Measurements from ENCODE around the gene WWP2.

Gene WWP2

GRCh38 chr16:69927056-69927757 is 165.1 kb downstream of the WWP2 start:
- peak; percentile 60 for DNase-seq (ENCODE audit: low read depth)

GRCh38 chr16:69928856-69929400 is 166.8 kb downstream of the WWP2 start:
- DNase-seq (ENCODE audit: low read depth) = no peak

DNA sequence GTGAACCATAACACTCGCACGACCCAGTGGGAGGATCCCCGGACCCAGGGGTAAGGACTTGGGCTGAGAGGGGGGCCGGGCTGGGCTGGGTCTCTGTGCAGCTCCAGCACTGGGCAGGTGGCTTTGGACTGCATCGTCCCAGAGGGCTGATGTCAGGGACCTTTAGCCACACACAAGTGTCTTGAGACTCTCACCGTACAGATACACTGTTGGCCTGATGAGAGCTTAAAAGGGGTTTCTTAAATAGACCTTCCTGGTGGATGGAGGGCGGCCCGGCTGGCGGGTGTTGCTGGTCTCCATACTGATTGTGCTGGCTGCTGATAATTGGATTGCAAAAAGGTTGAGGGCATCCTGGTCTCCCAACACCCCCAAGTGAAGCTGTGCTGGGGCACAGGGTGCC is 167.3 kb downstream of the WWP2 start:
- DNase-seq (ENCODE audit: low read depth) = no peak

DNA sequence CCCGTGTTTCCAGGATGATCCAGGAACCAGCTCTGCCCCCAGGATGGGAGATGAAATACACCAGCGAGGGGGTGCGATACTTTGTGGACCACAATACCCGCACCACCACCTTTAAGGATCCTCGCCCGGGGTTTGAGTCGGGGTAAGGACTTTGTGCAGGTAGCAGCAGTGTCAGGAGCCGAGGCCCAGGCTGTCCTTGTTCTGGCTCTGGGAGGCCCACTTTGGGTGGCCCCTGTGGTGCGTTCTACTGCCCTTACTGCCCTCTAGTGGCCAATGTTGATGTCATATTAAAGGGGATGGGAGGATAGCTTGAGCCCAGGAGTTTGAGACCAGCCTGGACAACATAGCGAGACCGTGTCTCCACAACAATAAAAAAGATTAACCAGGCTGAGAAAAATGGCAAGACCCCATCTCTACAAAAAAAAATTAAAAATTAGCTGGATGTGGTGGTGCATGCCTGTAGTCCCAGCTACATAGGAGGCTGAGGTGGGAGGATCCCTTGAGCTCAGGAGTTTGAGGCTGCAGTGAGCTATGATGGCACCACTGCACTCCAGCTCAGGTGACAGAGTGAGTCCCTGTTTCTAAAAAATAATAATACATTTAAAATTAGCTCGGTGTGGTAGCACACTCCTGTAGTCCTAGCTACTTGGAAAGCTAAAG is 168.1 kb downstream of the WWP2 start:
- peak; percentile 75 for DNase-seq (ENCODE audit: low read depth)

DNA sequence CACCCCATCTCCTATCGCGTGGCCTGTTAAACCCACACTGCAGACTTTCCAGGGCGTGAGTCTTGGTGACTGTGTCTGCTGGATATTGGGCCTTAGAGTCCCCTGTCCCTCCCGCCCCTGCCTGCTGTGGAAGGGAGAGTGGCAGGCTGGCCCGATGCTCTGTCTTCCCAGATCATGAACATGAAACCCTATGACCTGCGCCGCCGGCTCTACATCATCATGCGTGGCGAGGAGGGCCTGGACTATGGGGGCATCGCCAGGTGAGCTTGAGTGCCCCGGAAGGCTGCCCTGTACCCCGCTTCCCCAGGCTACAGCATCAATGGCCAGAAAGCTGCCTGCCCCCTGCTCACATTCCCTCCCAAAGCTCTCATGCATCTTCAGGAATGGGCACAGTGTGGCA is 169.5 kb downstream of the WWP2 start:
- no peak for DNase-seq (ENCODE audit: low read depth)

GRCh38 chr16:69932228-69932627 is 170.1 kb downstream of the WWP2 start:
- DNase-seq (ENCODE audit: low read depth) = no peak

DNA sequence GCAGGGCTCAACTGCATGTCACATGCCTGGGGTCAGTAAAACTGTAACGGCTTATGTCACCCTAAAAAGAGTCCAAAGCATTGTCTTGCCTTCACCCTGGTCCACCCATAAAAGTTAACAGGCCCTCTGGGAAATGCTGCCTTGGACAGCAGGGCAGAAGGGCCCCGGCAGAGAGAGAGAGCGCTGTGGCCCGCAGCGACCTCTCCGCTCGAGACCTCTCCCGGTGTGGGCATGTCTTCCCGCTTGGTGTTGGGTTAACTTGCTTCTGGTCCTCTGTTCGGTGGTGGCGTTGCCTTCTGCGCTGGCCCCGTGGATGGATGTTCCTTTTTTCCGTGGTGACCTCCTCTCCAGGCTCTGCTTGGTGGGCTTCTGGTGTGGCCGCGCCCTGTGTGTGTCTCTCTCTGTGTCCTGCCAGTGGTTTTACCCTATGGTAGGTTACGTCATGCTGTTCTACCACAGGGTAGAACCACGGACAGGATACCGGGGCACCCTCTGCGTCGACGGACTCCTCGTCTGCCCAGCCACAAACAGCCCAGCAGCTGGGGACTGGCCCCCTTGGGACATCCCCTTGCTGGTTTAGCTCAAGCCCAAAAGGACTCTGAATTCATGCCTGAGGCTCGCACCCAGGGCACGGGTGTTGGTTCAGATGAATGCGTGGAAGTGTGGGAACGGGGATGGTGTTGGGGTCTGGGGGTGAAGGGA is 170.7 kb downstream of the WWP2 start:
- DNase-seq (ENCODE audit: low read depth) = no peak

DNA sequence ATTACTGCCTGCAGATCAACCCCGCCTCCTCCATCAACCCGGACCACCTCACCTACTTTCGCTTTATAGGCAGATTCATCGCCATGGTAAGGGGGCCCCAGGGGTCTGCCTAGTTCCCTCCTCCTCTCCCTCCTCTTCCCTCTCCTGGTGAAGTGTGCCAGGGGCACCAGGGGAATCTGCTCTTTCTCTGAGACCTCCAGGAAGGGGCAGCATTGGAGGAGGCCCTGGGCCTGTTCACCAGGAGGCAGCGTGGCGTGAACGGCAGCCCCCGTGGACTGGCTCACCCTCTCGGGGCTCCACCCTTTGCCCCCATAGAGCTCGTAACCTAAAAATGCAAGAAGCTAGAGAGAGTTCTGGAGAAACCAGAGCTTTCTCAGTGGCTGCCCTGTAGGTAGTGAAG is 171.9 kb downstream of the WWP2 start:
- DNase-seq (ENCODE audit: low read depth) = no peak

GRCh38 chr16:69934751-69935150 is 172.6 kb downstream of the WWP2 start:
- DNase-seq (ENCODE audit: low read depth) = no peak

DNA sequence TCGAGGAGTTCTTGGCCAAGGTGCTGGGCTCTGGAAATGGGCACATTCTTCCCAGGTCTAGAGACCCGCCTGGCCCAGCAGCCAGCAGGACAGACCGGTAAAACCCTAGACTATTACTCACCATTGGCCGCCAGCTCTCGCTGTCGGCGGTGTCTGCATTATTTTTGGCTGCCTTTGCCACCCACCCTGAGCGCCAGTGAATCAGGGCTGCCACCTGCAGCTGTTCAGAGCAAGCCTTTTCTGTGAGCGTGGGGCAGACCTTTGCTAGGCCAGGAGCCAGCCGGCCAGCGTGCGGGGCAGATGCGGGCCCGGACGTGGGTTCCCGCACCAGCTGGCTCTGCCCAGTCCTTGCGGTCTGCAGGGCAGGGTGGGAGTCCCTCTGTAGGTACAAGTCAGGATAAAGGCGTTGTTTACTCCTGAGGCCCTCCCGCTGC is 173.2 kb downstream of the WWP2 start:
- DNase-seq (ENCODE audit: low read depth) = no peak

DNA sequence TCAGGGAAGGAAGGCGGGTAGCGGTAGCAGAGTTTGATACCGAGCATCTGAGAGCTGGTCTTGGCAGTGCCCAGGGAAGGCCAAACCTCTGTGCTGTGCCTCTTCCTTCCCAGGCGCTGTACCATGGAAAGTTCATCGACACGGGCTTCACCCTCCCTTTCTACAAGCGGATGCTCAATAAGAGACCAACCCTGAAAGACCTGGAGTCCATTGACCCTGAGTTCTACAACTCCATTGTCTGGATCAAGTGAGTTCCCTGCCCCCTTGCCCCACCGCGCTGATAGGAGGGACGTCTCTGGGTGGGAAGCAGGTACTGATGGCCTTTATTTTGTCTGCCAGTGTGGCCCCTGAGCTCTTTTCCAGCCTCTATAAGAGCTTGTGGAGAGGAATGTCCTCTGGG is 173.6 kb downstream of the WWP2 start:
- DNase-seq (ENCODE audit: low read depth) = no peak

DNA sequence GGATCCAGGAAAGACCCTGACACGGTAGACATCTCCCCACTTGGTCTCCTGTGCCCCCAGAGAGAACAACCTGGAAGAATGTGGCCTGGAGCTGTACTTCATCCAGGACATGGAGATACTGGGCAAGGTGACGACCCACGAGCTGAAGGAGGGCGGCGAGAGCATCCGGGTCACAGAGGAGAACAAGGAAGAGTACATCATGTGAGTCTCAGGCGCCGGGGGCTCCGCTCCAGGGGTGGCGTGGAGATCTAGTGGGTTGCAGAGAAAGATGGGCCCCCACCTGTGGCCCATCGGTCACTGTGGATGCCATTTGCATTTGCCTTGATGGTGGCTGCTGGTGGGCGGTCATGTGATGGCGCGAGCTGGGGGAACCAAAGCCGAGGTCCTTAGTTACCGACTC is 174.1 kb downstream of the WWP2 start:
- no peak for DNase-seq (ENCODE audit: low read depth)

- DNase-seq (ENCODE audit: low read depth) = no peak
These were observed 174.6 kb downstream of the WWP2 start for GRCh38 chr16:69936751-69937211.

- peak; percentile 39 for DNase-seq (ENCODE audit: low read depth)
These were observed 175.4 kb downstream of the WWP2 start for GRCh38 chr16:69937465-69937951.

DNA sequence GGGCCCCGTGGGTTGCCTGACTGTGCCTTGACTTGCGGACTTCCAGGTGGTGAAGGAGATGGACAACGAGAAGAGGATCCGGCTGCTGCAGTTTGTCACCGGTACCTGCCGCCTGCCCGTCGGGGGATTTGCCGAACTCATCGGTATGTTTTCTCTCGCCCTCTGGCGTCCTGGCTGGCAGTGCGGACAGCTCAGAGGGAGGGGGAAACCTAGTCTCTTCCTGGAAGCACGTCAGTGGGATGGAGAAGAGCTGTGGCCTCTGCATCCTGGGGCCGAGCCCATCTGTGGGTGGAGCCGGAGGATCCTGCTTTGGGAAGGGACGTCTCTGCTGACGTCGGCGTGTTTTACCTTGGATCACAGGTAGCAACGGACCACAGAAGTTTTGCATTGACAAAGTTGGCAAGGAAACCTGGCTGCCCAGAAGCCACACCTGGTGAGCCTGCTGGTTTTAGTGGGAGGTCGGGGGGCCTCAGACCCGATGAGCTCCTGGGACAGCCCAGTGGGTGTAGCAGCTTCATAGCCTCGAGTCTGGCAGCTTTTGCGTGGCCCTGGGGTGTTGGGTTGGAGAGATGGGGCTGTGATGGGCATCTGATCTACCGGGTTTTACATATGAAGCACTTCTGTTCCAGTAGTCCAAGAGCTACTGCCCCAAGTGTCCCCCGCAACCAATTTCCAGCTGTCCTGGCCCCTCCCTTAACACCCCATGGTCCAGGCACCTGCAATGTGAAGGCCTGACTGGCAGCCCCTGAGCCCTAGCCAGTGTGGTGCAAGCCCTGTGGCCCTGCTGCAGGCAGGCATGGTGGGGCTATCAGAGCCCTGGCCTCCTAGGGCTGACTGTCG is 177.1 kb downstream of the WWP2 start:
- DNase-seq (ENCODE audit: low read depth) = no peak

- DNase-seq (ENCODE audit: low read depth) = no peak
These were observed 177.9 kb downstream of the WWP2 start for GRCh38 chr16:69939821-69940585.

GRCh38 chr16:69940676-69941075 is 178.5 kb downstream of the WWP2 start:
- no peak for DNase-seq (ENCODE audit: low read depth)

DNA sequence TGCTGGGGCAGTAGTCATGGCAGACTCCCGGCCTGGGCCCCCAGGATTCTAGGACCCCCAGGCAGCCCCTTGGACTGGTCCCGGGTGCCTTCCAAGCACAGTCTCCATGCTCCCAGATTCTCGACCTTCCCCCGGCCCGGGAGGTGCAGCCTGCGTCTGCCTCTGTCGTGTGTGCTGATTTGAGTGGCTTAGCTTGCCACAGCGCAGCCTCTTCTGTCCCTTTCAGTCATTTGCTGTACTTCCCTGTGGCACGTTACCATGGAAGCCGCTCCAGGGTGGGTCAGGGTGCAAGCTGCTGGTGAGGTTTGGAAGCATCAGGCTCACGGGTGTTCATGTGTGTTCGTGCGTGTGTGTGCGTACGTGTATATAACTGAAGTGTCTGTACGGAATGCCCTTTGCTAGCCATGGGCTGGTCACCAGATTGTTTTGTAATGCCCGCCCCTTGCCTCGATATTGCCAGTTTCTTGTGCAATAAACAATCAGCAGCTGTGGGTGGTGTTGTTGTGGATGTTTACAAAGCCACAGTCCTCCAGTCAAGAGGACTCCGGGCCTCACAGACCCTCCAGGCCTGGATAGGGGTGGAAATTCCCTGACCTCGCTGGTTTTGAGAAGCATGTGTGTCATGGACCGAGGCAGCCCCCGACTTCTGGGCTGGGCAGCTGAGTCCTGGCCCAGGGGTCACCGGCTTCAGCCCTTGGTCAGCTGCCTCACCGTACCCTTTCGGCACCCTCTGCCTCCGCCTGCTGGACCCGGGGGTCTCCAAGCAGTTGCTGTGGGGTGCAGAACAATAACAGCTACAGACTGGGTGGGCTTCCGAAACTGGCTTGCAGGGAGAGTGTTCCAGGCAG is 179.3 kb downstream of the WWP2 start:
- no peak for DNase-seq (ENCODE audit: low read depth)

DNA sequence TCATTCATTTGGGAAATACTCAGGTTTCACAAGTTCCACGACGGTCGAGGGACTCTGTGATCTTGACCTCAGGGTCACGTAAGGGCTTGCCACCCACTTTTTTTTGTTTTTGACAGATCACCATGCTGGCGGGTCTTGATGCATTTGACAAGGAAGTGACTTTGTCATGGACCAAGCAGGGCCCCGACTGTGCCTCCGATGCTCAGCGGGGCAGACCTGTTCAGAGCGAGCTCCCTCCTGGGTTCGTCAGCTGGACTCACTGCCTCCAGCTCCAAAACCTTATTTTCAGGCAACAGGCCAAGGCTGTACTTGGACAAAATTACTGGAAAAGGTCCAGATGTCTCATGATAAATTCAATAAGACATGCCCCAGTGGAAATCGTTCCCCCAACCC is 180.0 kb downstream of the WWP2 start:
- DNase-seq (ENCODE audit: low read depth) = no peak

DNA sequence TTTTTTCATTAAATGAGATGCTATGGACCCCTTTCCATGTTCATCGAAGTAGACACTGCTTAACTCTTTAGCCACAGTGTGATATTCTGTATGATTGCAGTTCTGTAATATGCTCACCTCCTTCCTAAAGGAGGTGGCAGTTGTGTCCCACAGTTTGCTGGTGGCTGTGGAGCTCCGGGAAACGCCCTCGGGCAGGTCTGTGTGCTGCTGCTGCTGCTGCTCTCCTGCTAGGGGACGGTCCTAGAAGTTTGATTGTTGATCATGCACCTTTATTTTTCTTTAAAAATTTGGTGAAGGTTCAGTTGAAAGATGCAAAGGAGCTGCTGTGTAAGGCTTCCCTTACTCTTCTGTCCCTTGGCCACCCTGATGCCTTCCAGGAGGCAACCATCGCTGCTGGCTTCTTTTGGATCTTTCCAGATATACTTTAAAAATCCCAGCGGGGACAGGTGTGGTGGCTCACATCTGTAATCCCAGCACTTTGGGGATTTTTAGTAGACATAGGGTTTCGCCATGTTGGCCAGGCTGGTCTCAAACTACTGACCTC is 180.6 kb downstream of the WWP2 start:
- DNase-seq (ENCODE audit: low read depth) = no peak

All from EH (cell line).